ENCODE results near the gene KLRF1.

DNA sequence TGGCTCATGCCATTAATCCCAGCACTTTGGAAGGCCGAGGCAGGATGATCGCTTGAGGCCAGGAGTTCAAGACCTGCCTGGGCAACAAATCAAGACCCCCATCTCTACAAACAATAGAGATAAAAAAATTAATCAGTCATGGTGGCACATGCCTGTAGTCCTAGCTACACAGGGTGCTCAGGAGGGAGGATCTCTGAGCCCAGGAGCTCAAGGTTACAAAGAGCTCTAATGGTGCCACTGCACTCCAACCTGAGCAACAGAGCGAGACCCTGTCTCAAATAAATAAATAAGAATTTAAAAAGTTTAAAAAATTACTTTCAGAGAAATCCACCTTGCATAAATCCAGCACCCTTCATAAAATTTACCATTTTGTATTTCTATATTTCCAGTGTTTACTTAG, 2.2 kb downstream of the KLRF1 start:
- TF ChIP-seq, protein P1, sequence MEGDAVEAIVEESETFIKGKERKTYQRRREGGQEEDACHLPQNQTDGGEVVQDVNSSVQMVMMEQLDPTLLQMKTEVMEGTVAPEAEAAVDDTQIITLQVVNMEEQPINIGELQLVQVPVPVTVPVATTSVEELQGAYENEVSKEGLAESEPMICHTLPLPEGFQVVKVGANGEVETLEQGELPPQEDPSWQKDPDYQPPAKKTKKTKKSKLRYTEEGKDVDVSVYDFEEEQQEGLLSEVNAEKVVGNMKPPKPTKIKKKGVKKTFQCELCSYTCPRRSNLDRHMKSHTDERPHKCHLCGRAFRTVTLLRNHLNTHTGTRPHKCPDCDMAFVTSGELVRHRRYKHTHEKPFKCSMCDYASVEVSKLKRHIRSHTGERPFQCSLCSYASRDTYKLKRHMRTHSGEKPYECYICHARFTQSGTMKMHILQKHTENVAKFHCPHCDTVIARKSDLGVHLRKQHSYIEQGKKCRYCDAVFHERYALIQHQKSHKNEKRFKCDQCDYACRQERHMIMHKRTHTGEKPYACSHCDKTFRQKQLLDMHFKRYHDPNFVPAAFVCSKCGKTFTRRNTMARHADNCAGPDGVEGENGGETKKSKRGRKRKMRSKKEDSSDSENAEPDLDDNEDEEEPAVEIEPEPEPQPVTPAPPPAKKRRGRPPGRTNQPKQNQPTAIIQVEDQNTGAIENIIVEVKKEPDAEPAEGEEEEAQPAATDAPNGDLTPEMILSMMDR (IDR thresholded peaks at IDR 0.05), result no peak
- TF ChIP-seq POLR2A (IDR thresholded peaks at IDR 0.05) (no peak), POLR2AphosphoS5 (IDR thresholded peaks at IDR 0.05) (no peak)

Measured in prostate gland (tissue), 2 donors.